HepG2 (cell line): ENCODE data around the gene OR8K3. TPM values are rescaled to one million over a fixed set of nuclear protein-coding genes. Genes with fewer than 3 reads are reported as not detected.

Experiments
- ATAC-seq: fragments of 200-7000 bp; cut with Tn5 transposase; 3 replicates; pipeline ENCODE4 v1.9.1; 2020; ENCODE audit warnings: mild to moderate bottlenecking, moderate library complexity
- BruUV-seq: library from RNA; stranded (reverse); fragments of 400-500 nt; replicated peaks from 2 replicates; lab custom pipeline; 2021; lab: Mats Ljungman, UMichigan
- CTCF ChIA-PET: fragments of 300-600 bp; formaldehyde crosslinking; extraction: SDS; loops from one replicate; lab custom pipeline; 2021; ENCODE audit warnings: low total read pairs, inconsistent platforms, low intra/inter-chr PET ratio; lab: Yijun Ruan, JAX
- POLR2A ChIA-PET: fragments of 350-600 bp; sonication (Branson Sonifier 250); formaldehyde crosslinking; loops from one replicate; lab custom pipeline; 2020; ENCODE audit warnings: antibody characterized with exemption, inconsistent platforms; lab: Yijun Ruan, JAX
- DNase-seq: peaks from one replicate; pipeline ENCODE4 v3.0.0-alpha.2; 2015; ENCODE audit warnings: low spot score
- FAIRE-seq: peaks from 3 replicates; lab custom pipeline; 2011; peaks lifted over from hg19 to GRCh38; lab: Jason Lieb, UNC
- H2AFZ ChIP-seq: one replicate; pipeline ENCODE4 v1.6.1; 2011; ENCODE audit warnings: low read length, inconsistent platforms
- H3K27ac ChIP-seq: fragments of 300-600 bp; 3 replicates; pipeline ENCODE4 v1.8.0; 2011; ENCODE audit warnings: mixed run types, mild to moderate bottlenecking, mixed read lengths, low read length, inconsistent platforms; ENCODE audit not compliant: insufficient read depth; ENCODE audit errors: extremely low read length
- H3K27me3 ChIP-seq, 2 experiments: fragments of 200-600 bp in 1 of 2; 2 replicates in 1 of 2; 3 replicates in 1 of 2; pipeline versions ENCODE4 v1.6.0 to v1.8.0; 2011; ENCODE audit warnings: low read length in 2 of 2, mild to moderate bottlenecking in 2 of 2, moderate library complexity in 2 of 2, inconsistent platforms in 1 of 2; ENCODE audit not compliant: insufficient read depth in 2 of 2, control insufficient read depth in 1 of 2
- H3K36me3 ChIP-seq, 2 experiments: fragments of 200-600 bp in 1 of 2; replicated peaks in 1 of 2; 2 replicates in 1 of 2; 3 replicates in 1 of 2; pipeline versions ENCODE4 v1.5.1 to v1.8.0; 2011; ENCODE audit warnings: low read length in 2 of 2, inconsistent platforms in 1 of 2; ENCODE audit not compliant: insufficient read depth in 2 of 2, control insufficient read depth in 1 of 2
- H3K4me1 ChIP-seq: 2 replicates; pipeline ENCODE4 v1.5.1; 2012; ENCODE audit warnings: low read length, inconsistent platforms; ENCODE audit not compliant: insufficient read depth
- H3K4me2 ChIP-seq: 2 replicates; pipeline ENCODE4 v1.6.0; 2011; ENCODE audit warnings: low read depth, low read length, inconsistent platforms
- H3K4me3 ChIP-seq, 3 experiments: fragments of 200-600 bp in 1 of 3; sonication (generic), shearing (Covaris generic) in 1 of 3; replicated peaks in 1 of 3; 2 replicates each; pipeline ENCODE4 v1.5.1; 2011 to 2016; ENCODE audit warnings: low read length in 3 of 3, inconsistent platforms in 2 of 3, low read depth in 2 of 3, mild to moderate bottlenecking in 2 of 3, control low read depth in 1 of 3, mixed read lengths in 1 of 3; ENCODE audit not compliant: insufficient read depth in 1 of 3
- H3K79me2 ChIP-seq: one replicate; pipeline ENCODE4 v1.6.1; 2011; ENCODE audit warnings: low read length, inconsistent platforms; ENCODE audit not compliant: insufficient read depth
- H3K9ac ChIP-seq: 2 replicates; pipeline ENCODE4 v1.6.0; 2011; ENCODE audit warnings: mild to moderate bottlenecking, low read depth, low read length, inconsistent platforms; ENCODE audit not compliant: insufficient read depth
- H3K9me3 ChIP-seq: 2 replicates; pipeline ENCODE4 v1.5.1; 2012; ENCODE audit warnings: mild to moderate bottlenecking, low read length
- H4K20me1 ChIP-seq: 2 replicates; pipeline ENCODE4 v1.6.0; 2011; ENCODE audit warnings: inconsistent platforms, mild to moderate bottlenecking, low read length, moderate library complexity; ENCODE audit not compliant: insufficient read depth
- HOXD1 ChIP-seq: sonication (generic); formaldehyde crosslinking; IDR thresholded peaks from 2 replicates; pipeline ENCODE4 v1.5.0; 2020; ENCODE audit warnings: missing genetic modification reagents
- JDP2 ChIP-seq: sonication (generic); formaldehyde crosslinking; IDR thresholded peaks from 2 replicates; pipeline ENCODE4 v1.8.1; 2022; ENCODE audit warnings: missing genetic modification reagents, borderline replicate concordance
- NKX3-1 ChIP-seq: sonication (generic); formaldehyde crosslinking; IDR thresholded peaks from 2 replicates; pipeline ENCODE4 v1.5.0; 2020; ENCODE audit warnings: missing genetic modification reagents
- STAT6 ChIP-seq: sonication (generic); formaldehyde crosslinking; IDR thresholded peaks from 2 replicates; pipeline ENCODE4 v1.4.0; 2020; ENCODE audit warnings: missing genetic modification reagents, mild to moderate bottlenecking, borderline replicate concordance
- ZBTB38 ChIP-seq: sonication (generic); formaldehyde crosslinking; IDR thresholded peaks from 2 replicates; pipeline ENCODE4 v1.5.1; 2020; ENCODE audit warnings: mild to moderate bottlenecking, missing genetic modification reagents
- ZNF225 ChIP-seq: sonication (generic); formaldehyde crosslinking; IDR thresholded peaks from 2 replicates; pipeline ENCODE4 v1.4.0; 2020; ENCODE audit warnings: mild to moderate bottlenecking, missing genetic modification reagents
- ZNF24 ChIP-seq: fragments of 450-650 bp; IDR thresholded peaks from 2 replicates; pipeline ENCODE4 v1.6.1; 2017; ENCODE audit warnings: antibody characterized with exemption, mild to moderate bottlenecking
- WGBS: methylation state at CpG from one replicate; pipeline ENCODE4 v1.1.6; 2017; ENCODE audit warnings: low lambda C conversion rate; 5-methylcytosine and 5-hydroxymethylcytosine counted together
- in situ Hi-C: cut with HindIII; loops from 2 replicates; pipeline ENCODE4 v1.10.0; 2017; ENCODE audit warnings: low pct_unique_long_range_greater_than_20kb; ENCODE audit not compliant: extremely low pct_ligation_motif_present
- intact Hi-C: fragments of 100-400 bp; cut with micrococcal nuclease; formaldehyde crosslinking; loops from one replicate; pipeline ENCODE4 v1.10.0; 2022; ENCODE audit not compliant: unreplicated experiment
- polyA plus RNA-seq, 8 experiments: library from polyadenylated mRNA; depleted of rRNA in 3 of 8; stranded (reverse) in 7 of 8; unstranded in 1 of 8; fragments of >200 nt; fragmentation: Illumina TruSeq in 4 of 8; extraction: Trizol in 4 of 8; gene quantifications; 2 replicates each; pipeline versions ENCODE4 v1.2.1 to v1.2.3, GENCODE V29; 2011 to 2016; ENCODE audit warnings: low read depth in 4 of 8, missing spikeins in 1 of 8, mixed read lengths in 1 of 8; ENCODE audit not compliant: insufficient read depth in 1 of 8
- total RNA-seq, 5 experiments: library from RNA; depleted of rRNA; stranded (reverse); fragments of >200 nt; fragmentation: Illumina TruSeq; extraction: Trizol; gene quantifications; 2 replicates each; pipeline ENCODE4 v1.2.3, GENCODE V29; 2016; ENCODE audit warnings: low read depth in 1 of 5

Gene OR8K3
- total and polyA plus RNA-seq, 2 of the 13 experiments (the other 11 are each of a cell fraction or from before 2014, with no cell fraction given), result not detected

- no TSS peak for BruUV-seq
- no peak for DNase-seq
- in situ Hi-C loops, result no loop called here
These were observed 39.0 kb downstream of the OR8K3 start, which contains the start of gene OR8J1 for GRCh38 chr11:56353991-56354390. OR8J1 (plus strand) TSS chr11:56354291; CDS start chr11:56360247, 5,956 bp downstream.

More at GRCh38 chr11:56353991-56354390, 39.0 kb downstream of the OR8K3 start, which contains the start of gene OR8J1:
- intact Hi-C loops, result no loop called here
- Histone ChIP-seq H2AFZ (no peak within 1 kb of the TSS), H3K27ac (no peak within 1 kb of the TSS), H4K20me1 (no peaks in the 10 kb centered on the region), H3K4me2 (no peak within 1 kb of the TSS), H3K9me3 (no peaks in the 10 kb centered on the region), H3K27me3 (no peaks in the 10 kb centered on the region), H3K36me3 (no peaks in the 10 kb centered on the region), H3K4me3 (no peak within 1 kb of the TSS), H3K4me1 (no peaks in the 10 kb centered on the region), H3K79me2 (no peaks in the 10 kb centered on the region), H3K9ac (no peak within 1 kb of the TSS)
- POLR2A ChIA-PET, result no interaction called here
- CTCF ChIA-PET, result no interaction called here
- TF ChIP-seq HOXD1 (CRISPR knock-in tag), result no peak
- no peak for TF ChIP-seq NKX3-1
- no peak for TF ChIP-seq STAT6 (CRISPR knock-in tag)
- no peak for TF ChIP-seq ZNF24
- no peak for TF ChIP-seq ZBTB38
- TF ChIP-seq JDP2 (CRISPR knock-in tag), result no peak
- no peak for TF ChIP-seq ZNF225 (CRISPR knock-in tag)
- FAIRE-seq (no peak), ATAC-seq (no peak)
- WGBS, result 2% methylated on average over 2 of the region's 2 CpGs

Other genes starting within 250 kb of the OR8K3 start
- not detected in 2 replicates for gene OR8I2, start 221.8 kb upstream of the OR8K3 start, total RNA-seq (2016; rRNA removed; fragmentation: Illumina TruSeq; extraction: Trizol)
- gene OR8I2, start 221.8 kb upstream of the OR8K3 start, polyA plus RNA-seq (2011; rRNA removed), result not detected in 2 replicates
- not detected in 2 replicates for gene OR8H2, start 211.5 kb upstream of the OR8K3 start, total RNA-seq (2016; rRNA removed; fragmentation: Illumina TruSeq; extraction: Trizol)
- not detected in 2 replicates for gene OR8H2, start 211.5 kb upstream of the OR8K3 start, polyA plus RNA-seq (2011; rRNA removed)
- not detected in 2 replicates for gene OR8H3, start 192.8 kb upstream of the OR8K3 start, total RNA-seq (2016; rRNA removed; fragmentation: Illumina TruSeq; extraction: Trizol)
- not detected in 2 replicates for gene OR8H3, start 192.8 kb upstream of the OR8K3 start, polyA plus RNA-seq (2011; rRNA removed)
- gene OR8J3, start 174.9 kb upstream of the OR8K3 start, total RNA-seq (2016; rRNA removed; fragmentation: Illumina TruSeq; extraction: Trizol), result not detected in 2 replicates
- gene OR8J3, start 174.9 kb upstream of the OR8K3 start, polyA plus RNA-seq (2011; rRNA removed), result not detected in 2 replicates
- not detected in 2 replicates for gene OR8K5, start 154.8 kb upstream of the OR8K3 start, total RNA-seq (2016; rRNA removed; fragmentation: Illumina TruSeq; extraction: Trizol)
- gene OR8K5, start 154.8 kb upstream of the OR8K3 start, polyA plus RNA-seq (2011; rRNA removed), result not detected in 2 replicates
- not detected in 2 replicates for gene OR5J2, start 138.5 kb upstream of the OR8K3 start, total RNA-seq (2016; rRNA removed; fragmentation: Illumina TruSeq; extraction: Trizol)
- not detected in 2 replicates for gene OR5J2, start 138.5 kb upstream of the OR8K3 start, polyA plus RNA-seq (2011; rRNA removed)
- gene OR5T2, start 80.9 kb upstream of the OR8K3 start, total RNA-seq (2016; rRNA removed; fragmentation: Illumina TruSeq; extraction: Trizol), result not detected in 2 replicates
- not detected in 2 replicates for gene OR5T2, start 80.9 kb upstream of the OR8K3 start, polyA plus RNA-seq (2011; rRNA removed)
- gene OR5T3, start 62.9 kb upstream of the OR8K3 start, total RNA-seq (2016; rRNA removed; fragmentation: Illumina TruSeq; extraction: Trizol), result not detected in 2 replicates
- not detected in 2 replicates for gene OR5T3, start 62.9 kb upstream of the OR8K3 start, polyA plus RNA-seq (2011; rRNA removed)
- gene OR5T1, start 41.0 kb upstream of the OR8K3 start, total RNA-seq (2016; rRNA removed; fragmentation: Illumina TruSeq; extraction: Trizol), result not detected in 2 replicates
- not detected in 2 replicates for gene OR5T1, start 41.0 kb upstream of the OR8K3 start, polyA plus RNA-seq (2011; rRNA removed)
- gene OR8H1, start 22.9 kb upstream of the OR8K3 start, total RNA-seq (2016; rRNA removed; fragmentation: Illumina TruSeq; extraction: Trizol), result not detected in 2 replicates
- not detected in 2 replicates for gene OR8H1, start 22.9 kb upstream of the OR8K3 start, polyA plus RNA-seq (2011; rRNA removed)
- not detected in 2 replicates for gene OR8K1, start 30.9 kb downstream of the OR8K3 start, total RNA-seq (2016; rRNA removed; fragmentation: Illumina TruSeq; extraction: Trizol)
- gene OR8K1, start 30.9 kb downstream of the OR8K3 start, polyA plus RNA-seq (2011; rRNA removed), result not detected in 2 replicates
- gene OR8J1, start 39.1 kb downstream of the OR8K3 start, total RNA-seq (2016; rRNA removed; fragmentation: Illumina TruSeq; extraction: Trizol), result not detected in 2 replicates
- gene OR8J1, start 39.1 kb downstream of the OR8K3 start, polyA plus RNA-seq (2011; rRNA removed), result not detected in 2 replicates
- gene OR8U1, start 60.5 kb downstream of the OR8K3 start, total RNA-seq (2016; rRNA removed; fragmentation: Illumina TruSeq; extraction: Trizol), result not detected in 2 replicates
- gene OR8U1, start 60.5 kb downstream of the OR8K3 start, polyA plus RNA-seq (2011; rRNA removed), result not detected in 2 replicates
- gene OR5AL1, start 97.6 kb downstream of the OR8K3 start, total RNA-seq (2016; rRNA removed; fragmentation: Illumina TruSeq; extraction: Trizol), result not detected in 2 replicates
- gene OR5AL1, start 97.6 kb downstream of the OR8K3 start, polyA plus RNA-seq (2011; rRNA removed), result not detected in 2 replicates
- gene OR5M3, start 158.2 kb downstream of the OR8K3 start, total RNA-seq (2016; rRNA removed; fragmentation: Illumina TruSeq; extraction: Trizol), result not detected in 2 replicates
- gene OR5M3, start 158.2 kb downstream of the OR8K3 start, polyA plus RNA-seq (2011; rRNA removed), result not detected in 2 replicates
- not detected in 2 replicates for gene OR5M8, start 176.2 kb downstream of the OR8K3 start, total RNA-seq (2016; rRNA removed; fragmentation: Illumina TruSeq; extraction: Trizol)
- gene OR5M8, start 176.2 kb downstream of the OR8K3 start, polyA plus RNA-seq (2011; rRNA removed), result not detected in 2 replicates
- gene OR5M11, start 228.1 kb downstream of the OR8K3 start, total RNA-seq (2016; rRNA removed; fragmentation: Illumina TruSeq; extraction: Trizol), result not detected in 2 replicates
- gene OR5M11, start 228.1 kb downstream of the OR8K3 start, polyA plus RNA-seq (2011; rRNA removed), result not detected in 2 replicates